SK-N-SH (cell line): ENCODE results near the gene LSP1. TPM values are rescaled to one million over a fixed set of nuclear protein-coding genes. Genes with fewer than 3 reads are reported as not detected.

ENCODE experiments used
- CTCF ChIA-PET: fragments of 300-600, 350-600 bp; formaldehyde crosslinking; extraction: SDS; loops from one replicate; lab custom pipeline; 2021; lab: Yijun Ruan, JAX
- POLR2A ChIA-PET: fragments of 350-600 bp; sonication (Branson Sonifier 250); formaldehyde crosslinking; extraction: SDS; loops from one replicate; lab custom pipeline; 2020; ENCODE audit warnings: antibody characterized with exemption, inconsistent platforms; lab: Yijun Ruan, JAX
- DNase-seq: peaks from one replicate; pipeline ENCODE4 v3.0.0; 2012
- H2AFZ ChIP-seq: fragments of 200-600 bp; sonication (generic); 2 replicates; pipeline ENCODE4 v1.8.1; 2016; ENCODE audit warnings: antibody characterized with exemption, mild to moderate bottlenecking, low read depth
- H3F3A ChIP-seq: fragments of 200-600 bp; sonication (generic); replicated peaks from 2 replicates; pipeline ENCODE3; 2016; ENCODE audit warnings: antibody characterized with exemption, mild to moderate bottlenecking; ENCODE audit not compliant: insufficient read depth
- H3K27ac ChIP-seq, 2 experiments: fragments of 200-500 bp in 1 of 2; fragments of 200-600 bp in 1 of 2; sonication (Bioruptor generic) in 1 of 2; sonication (generic), shearing (Covaris generic) in 1 of 2; 2 replicates each; pipeline versions ENCODE4 v1.5.1 to v1.6.1; 2014 to 2016; ENCODE audit warnings: low read depth in 2 of 2, inconsistent platforms in 1 of 2, low read length in 1 of 2, mild to moderate bottlenecking in 1 of 2, mixed read lengths in 1 of 2
- H3K27me3 ChIP-seq: fragments of 200-600 bp; sonication (generic), shearing (Covaris generic); 2 replicates; pipeline ENCODE4 v1.6.1; 2016; ENCODE audit warnings: mixed run types; ENCODE audit not compliant: insufficient read depth
- H3K36me3 ChIP-seq, 2 experiments: fragments of 200-500 bp in 1 of 2; fragments of 200-600 bp in 1 of 2; sonication (Bioruptor generic) in 1 of 2; sonication (generic) in 1 of 2; replicated peaks in 1 of 2; 2 replicates each; pipeline versions ENCODE3 to v1.5.1; 2014 to 2016; ENCODE audit warnings: low read length in 1 of 2, mild to moderate bottlenecking in 1 of 2; ENCODE audit not compliant: insufficient read depth in 2 of 2, control insufficient read depth in 1 of 2
- H3K4me1 ChIP-seq, 2 experiments: fragments of 200-500 bp in 1 of 2; fragments of 200-600 bp in 1 of 2; sonication (Bioruptor generic) in 1 of 2; sonication (generic), shearing (Covaris generic) in 1 of 2; 2 replicates each; pipeline versions ENCODE4 v1.5.1 to v1.6.1; 2014 to 2016; ENCODE audit warnings: low read depth in 1 of 2, low read length in 1 of 2, mixed run types in 1 of 2; ENCODE audit not compliant: insufficient read depth in 2 of 2, control insufficient read depth in 1 of 2
- H3K4me2 ChIP-seq: fragments of 200-600 bp; sonication (generic), shearing (Covaris generic); 2 replicates; pipeline ENCODE4 v1.6.1; 2017; ENCODE audit warnings: mixed run types
- H3K4me3 ChIP-seq, 2 experiments: fragments of 200-500 bp in 1 of 2; fragments of 200-600 bp in 1 of 2; sonication (Bioruptor generic) in 1 of 2; sonication (generic), shearing (Covaris generic) in 1 of 2; 2 replicates each; pipeline versions ENCODE4 v1.5.1 to v1.8.1; 2014 to 2016; ENCODE audit warnings: low read depth in 2 of 2, inconsistent platforms in 1 of 2, low read length in 1 of 2, mild to moderate bottlenecking in 1 of 2, mixed read lengths in 1 of 2, moderate library complexity in 1 of 2
- H3K79me2 ChIP-seq: fragments of 200-600 bp; sonication (generic); 2 replicates; pipeline ENCODE4 v1.8.1; 2017; ENCODE audit warnings: mild to moderate bottlenecking; ENCODE audit not compliant: insufficient read depth
- H3K9ac ChIP-seq: fragments of 200-600 bp; sonication (generic); 2 replicates; pipeline ENCODE4 v1.6.1; 2017; ENCODE audit warnings: mixed run types
- H3K9me2 ChIP-seq: fragments of 200-600 bp; sonication (generic); 2 replicates; pipeline ENCODE4 v1.6.1; 2017; ENCODE audit warnings: mixed run types
- H3K9me3 ChIP-seq: fragments of 200-600 bp; sonication (generic); 2 replicates; pipeline ENCODE4 v1.6.1; 2017; ENCODE audit warnings: mixed run types, mild to moderate bottlenecking, moderate library complexity
- H4K20me1 ChIP-seq: fragments of 200-600 bp; sonication (generic); 2 replicates; pipeline ENCODE4 v1.6.1; 2017; ENCODE audit warnings: mild to moderate bottlenecking, mixed run types; ENCODE audit not compliant: insufficient read depth
- CHD2 ChIP-seq: fragments of 150-350 bp; IDR thresholded peaks from 2 replicates; pipeline ENCODE4 v1.6.1; 2018; ENCODE audit warnings: low read length; ENCODE audit not compliant: partially characterized antibody
- ELF1 ChIP-seq: IDR thresholded peaks from 2 replicates; pipeline ENCODE4 v1.4.0; 2012
- EP300 ChIP-seq, 2 experiments: IDR thresholded peaks; 2 replicates each; pipeline versions ENCODE4 v1.4.0 to v1.6.1; 2012; ENCODE audit warnings: borderline replicate concordance in 1 of 2, low read depth in 1 of 2, low read length in 1 of 2
- EZH2phosphoT487 ChIP-seq: fragments of 200-600 bp; sonication (generic); IDR thresholded peaks from 2 replicates; pipeline ENCODE4 v1.6.1; 2017; ENCODE audit warnings: low read depth, mixed run types, mild to moderate bottlenecking, antibody characterized with exemption, moderate library complexity, borderline replicate concordance
- FOSL2 ChIP-seq: IDR thresholded peaks from 2 replicates; pipeline ENCODE4 v1.4.0; 2012; ENCODE audit warnings: low read depth, mild to moderate bottlenecking, moderate library complexity, borderline replicate concordance
- FOXJ3 ChIP-seq: sonication (generic); formaldehyde crosslinking; IDR thresholded peaks from 2 replicates; pipeline ENCODE4 v1.5.1; 2020; ENCODE audit warnings: mild to moderate bottlenecking, missing genetic modification reagents
- FOXM1 ChIP-seq: IDR thresholded peaks from 2 replicates; pipeline ENCODE4 v1.4.0; 2012; ENCODE audit warnings: low read depth, mild to moderate bottlenecking
- MXI1 ChIP-seq: IDR thresholded peaks from 2 replicates; pipeline ENCODE4 v1.6.1; 2012; ENCODE audit warnings: mild to moderate bottlenecking, low read depth, low read length, improper control_type of control experiment
- NFIC ChIP-seq: IDR thresholded peaks from 2 replicates; pipeline ENCODE4 v1.4.0; 2012; ENCODE audit warnings: borderline replicate concordance
- RXRA ChIP-seq: IDR thresholded peaks from 2 replicates; pipeline ENCODE4 v1.4.0; 2012; ENCODE audit warnings: low read depth, mild to moderate bottlenecking, borderline replicate concordance
- SMC3 ChIP-seq: IDR thresholded peaks from 2 replicates; pipeline ENCODE4 v1.6.1; 2012; ENCODE audit warnings: low read depth, low read length, improper control_type of control experiment
- TAF1 ChIP-seq: IDR thresholded peaks from 2 replicates; pipeline ENCODE4 v1.6.1; 2012; ENCODE audit warnings: low read depth, mild to moderate bottlenecking, low read length, moderate library complexity, borderline replicate concordance
- TCF12 ChIP-seq: IDR thresholded peaks from 2 replicates; pipeline ENCODE4 v1.4.0; 2012
- TEAD4 ChIP-seq: IDR thresholded peaks from 2 replicates; pipeline ENCODE4 v1.4.0; 2012; ENCODE audit warnings: mild to moderate bottlenecking, borderline replicate concordance; ENCODE audit not compliant: insufficient read depth
- YY1 ChIP-seq: IDR thresholded peaks from 2 replicates; pipeline ENCODE4 v1.4.0; 2012; ENCODE audit warnings: low read depth, mild to moderate bottlenecking
- WGBS: methylation state at CpG from one replicate; pipeline ENCODE4 v1.1.6; 2017; ENCODE audit warnings: low lambda C conversion rate; 5-methylcytosine and 5-hydroxymethylcytosine counted together
- polyA plus RNA-seq, 3 experiments: library from polyadenylated mRNA; depleted of rRNA; stranded (reverse); fragments of >200 nt; gene quantifications; 2 replicates each; pipeline ENCODE4 v1.2.3, GENCODE V29; 2012
- TF ChIP-seq, protein P1 (sequence below): IDR thresholded peaks from 2 replicates; pipeline ENCODE4; 2012
- TF ChIP-seq, protein P2 (sequence below): fragments of 150-350 bp; IDR thresholded peaks from 2 replicates; pipeline ENCODE4 v1.6.1; 2016; ENCODE audit warnings: mild to moderate bottlenecking, low read depth, low read length
- TF ChIP-seq, protein P3 (sequence below): IDR thresholded peaks from 2 replicates; pipeline ENCODE4 v1.4.0; 2012; ENCODE audit warnings: low read depth, borderline replicate concordance
- TF ChIP-seq, protein P4 (sequence below): fragments of 150-350 bp; IDR thresholded peaks from 2 replicates; pipeline ENCODE4 v1.6.1; 2017; ENCODE audit warnings: antibody characterized with exemption, low read length, low read depth, borderline replicate concordance

LSP1 gene
- polyA plus RNA-seq, 1 of the 3 experiments (the other 2 are of a cell fraction): 0.38 TPM

DNA sequence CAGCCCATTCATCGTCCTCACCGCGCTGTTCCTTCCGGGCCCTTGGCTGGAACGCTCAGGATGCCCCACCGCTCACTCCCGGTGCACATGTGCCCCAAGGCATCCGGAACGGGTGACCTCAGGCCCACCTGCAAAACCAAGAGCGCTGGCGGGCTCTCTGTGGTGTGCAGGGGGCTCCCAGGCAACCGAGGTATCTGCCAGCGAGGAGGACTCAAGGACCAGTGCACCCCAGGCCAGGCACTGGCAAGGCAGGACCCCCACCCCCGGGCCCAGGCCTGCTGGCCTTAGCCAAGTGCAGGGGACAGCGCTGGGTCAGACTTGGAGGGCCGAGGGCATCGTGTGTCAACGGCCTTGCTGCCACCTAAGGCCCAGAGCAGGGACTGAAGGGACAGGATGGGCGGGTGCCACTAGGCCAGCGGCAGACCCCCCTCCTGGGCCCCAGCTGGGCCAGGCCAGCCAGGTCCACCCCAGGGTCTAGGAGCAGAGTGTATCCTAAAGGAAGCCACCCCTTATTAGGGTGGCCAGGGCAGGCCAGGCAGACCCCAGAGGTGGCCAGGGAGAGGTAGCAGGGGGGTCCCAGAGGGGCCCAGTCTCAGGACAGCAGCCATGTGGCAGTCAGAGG is 75.1 kb downstream of the LSP1 start:
- no peaks in the 10 kb centered on the region for H3F3A ChIP-seq
- TF ChIP-seq, protein P1, sequence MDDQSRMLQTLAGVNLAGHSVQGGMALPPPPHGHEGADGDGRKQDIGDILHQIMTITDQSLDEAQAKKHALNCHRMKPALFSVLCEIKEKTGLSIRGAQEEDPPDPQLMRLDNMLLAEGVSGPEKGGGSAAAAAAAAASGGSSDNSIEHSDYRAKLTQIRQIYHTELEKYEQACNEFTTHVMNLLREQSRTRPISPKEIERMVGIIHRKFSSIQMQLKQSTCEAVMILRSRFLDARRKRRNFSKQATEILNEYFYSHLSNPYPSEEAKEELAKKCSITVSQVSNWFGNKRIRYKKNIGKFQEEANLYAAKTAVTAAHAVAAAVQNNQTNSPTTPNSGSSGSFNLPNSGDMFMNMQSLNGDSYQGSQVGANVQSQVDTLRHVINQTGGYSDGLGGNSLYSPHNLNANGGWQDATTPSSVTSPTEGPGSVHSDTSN: no peak
- no peak for TF ChIP-seq TAF1
- TF ChIP-seq SMC3: no peak
- TF ChIP-seq MXI1: no peak
- TF ChIP-seq, protein P2, sequence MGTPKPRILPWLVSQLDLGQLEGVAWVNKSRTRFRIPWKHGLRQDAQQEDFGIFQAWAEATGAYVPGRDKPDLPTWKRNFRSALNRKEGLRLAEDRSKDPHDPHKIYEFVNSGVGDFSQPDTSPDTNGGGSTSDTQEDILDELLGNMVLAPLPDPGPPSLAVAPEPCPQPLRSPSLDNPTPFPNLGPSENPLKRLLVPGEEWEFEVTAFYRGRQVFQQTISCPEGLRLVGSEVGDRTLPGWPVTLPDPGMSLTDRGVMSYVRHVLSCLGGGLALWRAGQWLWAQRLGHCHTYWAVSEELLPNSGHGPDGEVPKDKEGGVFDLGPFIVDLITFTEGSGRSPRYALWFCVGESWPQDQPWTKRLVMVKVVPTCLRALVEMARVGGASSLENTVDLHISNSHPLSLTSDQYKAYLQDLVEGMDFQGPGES: no peak
- no peak for TF ChIP-seq ELF1
- TF ChIP-seq RXRA: no peak
- no peak for TF ChIP-seq EP300 (IDR thresholded peaks at IDR 0.05; ENCODE audit: borderline replicate concordance in 1 of 2, low read depth in 1 of 2, low read length in 1 of 2)
- TF ChIP-seq, all 33 proteins: peak for 0
- Histone ChIP-seq H3K9me3 (no peaks in the 10 kb centered on the region), H3K4me3 (no peak overlapping the region), H3K9me2 (no peaks in the 10 kb centered on the region), H3K9ac (no peak overlapping the region), H3K79me2 (no peaks in the 10 kb centered on the region), H3K4me1 (peaks cover 0 to 7% of the 10 kb centered on the region in 2 experiments; a peak in 1 of 4 replicates), H3K27ac (no peak overlapping the region), H4K20me1 (no peaks in the 10 kb centered on the region), H3K4me2 (no peak overlapping the region), H2AFZ (no peak overlapping the region), H3K27me3 (no peaks in the 10 kb centered on the region), H3K36me3 (no peaks in the 10 kb centered on the region)
- CTCF ChIA-PET: interaction anchor here (0.6 to 0.9 kb wide), 2 partner anchors 46 to 228 kb away, joined by 3 read pairs; no protein-coding TSS in a partner anchor
- WGBS: 79% methylated on average over 10 of the region's 20 CpGs
- POLR2A ChIA-PET: no interaction called here
- DNase-seq: peak; percentile 41

DNA sequence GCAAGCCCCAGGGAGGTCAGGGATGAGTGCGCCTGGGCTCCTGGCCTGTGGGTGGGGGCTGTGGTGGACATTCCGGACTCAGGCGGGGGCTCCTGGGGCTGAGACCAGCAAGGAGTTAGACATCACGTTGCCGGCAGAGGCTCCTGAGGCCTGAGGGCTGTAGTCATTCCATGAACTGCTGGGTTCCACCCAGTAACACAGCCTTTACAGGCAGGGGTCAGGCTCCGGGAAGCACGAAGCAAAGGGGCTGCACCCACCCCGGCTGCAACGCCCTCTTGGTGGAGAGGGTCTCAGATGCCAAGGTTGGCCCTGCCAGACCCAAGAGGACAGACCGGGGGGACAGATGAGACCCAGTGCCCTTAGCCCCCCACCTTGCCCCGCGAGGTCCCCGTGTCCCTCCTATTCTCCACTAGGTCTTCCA is 75.6 kb downstream of the LSP1 start:
- Histone ChIP-seq H3K4me3 (no peak overlapping the region), H3K4me2 (no peak overlapping the region), H3K4me1 (peaks cover 0 to 7% of the 10 kb centered on the region in 2 experiments; a peak in 1 of 4 replicates), H4K20me1 (no peaks in the 10 kb centered on the region), H3K27me3 (no peaks in the 10 kb centered on the region), H3K27ac (no peak overlapping the region), H3K9me3 (no peaks in the 10 kb centered on the region), H3K9me2 (no peaks in the 10 kb centered on the region), H3K36me3 (no peaks in the 10 kb centered on the region), H3F3A (no peaks in the 10 kb centered on the region), H3K9ac (no peak overlapping the region), H3K79me2 (no peaks in the 10 kb centered on the region), H2AFZ (no peak overlapping the region)
- DNase-seq: no peak
- WGBS: 60% methylated on average over 3 of the region's 13 CpGs
- ChIA-PET POLR2A (no interaction called here), CTCF (interaction anchor here (0.6 to 1.0 kb wide), 4 partner anchors 46 to 234 kb away, joined by 3 to 4 read pairs (median 3); no protein-coding TSS in a partner anchor)
- TF ChIP-seq FOXJ3 (CRISPR knock-in tag) (no peak), YY1 (no peak), TEAD4 (no peak), NFIC (no peak), TAF1 (no peak), TCF12 (no peak), FOSL2 (no peak), CHD2 (no peak), SMC3 (no peak), FOXM1 (no peak), EZH2phosphoT487 (no peak)
- TF ChIP-seq, protein P2: no peak
- TF ChIP-seq, protein P3, sequence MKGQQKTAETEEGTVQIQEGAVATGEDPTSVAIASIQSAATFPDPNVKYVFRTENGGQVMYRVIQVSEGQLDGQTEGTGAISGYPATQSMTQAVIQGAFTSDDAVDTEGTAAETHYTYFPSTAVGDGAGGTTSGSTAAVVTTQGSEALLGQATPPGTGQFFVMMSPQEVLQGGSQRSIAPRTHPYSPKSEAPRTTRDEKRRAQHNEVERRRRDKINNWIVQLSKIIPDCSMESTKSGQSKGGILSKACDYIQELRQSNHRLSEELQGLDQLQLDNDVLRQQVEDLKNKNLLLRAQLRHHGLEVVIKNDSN: no peak
- TF ChIP-seq, protein P1: no peak
- TF ChIP-seq, protein P4, sequence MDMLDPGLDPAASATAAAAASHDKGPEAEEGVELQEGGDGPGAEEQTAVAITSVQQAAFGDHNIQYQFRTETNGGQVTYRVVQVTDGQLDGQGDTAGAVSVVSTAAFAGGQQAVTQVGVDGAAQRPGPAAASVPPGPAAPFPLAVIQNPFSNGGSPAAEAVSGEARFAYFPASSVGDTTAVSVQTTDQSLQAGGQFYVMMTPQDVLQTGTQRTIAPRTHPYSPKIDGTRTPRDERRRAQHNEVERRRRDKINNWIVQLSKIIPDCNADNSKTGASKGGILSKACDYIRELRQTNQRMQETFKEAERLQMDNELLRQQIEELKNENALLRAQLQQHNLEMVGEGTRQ: no peak
